Muscle of leg (tissue), 11 donors: ENCODE measurements around the gene SNTA1. TPM values are rescaled to one million over a fixed set of nuclear protein-coding genes. Genes with fewer than 3 reads are reported as not detected.

Experiments
- DNase-seq: peaks from one replicate; pipeline ENCODE4 v3.0.0; 2013
- H3K27ac ChIP-seq: one replicate; pipeline ENCODE4 v1.5.1; 2013; ENCODE audit warnings: mild to moderate bottlenecking, low read length, control low read depth
- H3K27me3 ChIP-seq: one replicate; pipeline ENCODE4 v1.6.1; 2013; ENCODE audit warnings: low read length; ENCODE audit not compliant: control insufficient read depth, insufficient read depth
- H3K36me3 ChIP-seq: one replicate; pipeline ENCODE4 v1.6.1; 2013; ENCODE audit warnings: low read length; ENCODE audit not compliant: control insufficient read depth, insufficient read depth
- H3K4me1 ChIP-seq: one replicate; pipeline ENCODE4 v1.6.1; 2013; ENCODE audit warnings: low read length; ENCODE audit not compliant: control insufficient read depth, insufficient read depth
- H3K4me3 ChIP-seq: one replicate; pipeline ENCODE4 v1.5.1; 2013; ENCODE audit warnings: low read length, control low read depth
- H3K9me3 ChIP-seq: replicated peaks from 2 replicates; pipeline ENCODE4 v1.6.1; 2013; ENCODE audit warnings: low read depth, low read length; ENCODE audit not compliant: control insufficient read depth
- WGBS: methylation state at CpG from one replicate; pipeline ENCODE4 v1.1.5; 2013; ENCODE audit warnings: missing lambda C conversion rate; ENCODE audit not compliant: insufficient coverage; 5-methylcytosine and 5-hydroxymethylcytosine counted together
- polyA plus RNA-seq, 8 donors: library from polyadenylated mRNA; unstranded; fragments of 120-200 nt; gene quantifications; one replicate each; pipeline versions ENCODE4 v1.2.1 to v1.2.3, GENCODE V29; 2013; ENCODE audit warnings: inconsistent platforms in 1 of 8, low replicate concordance in 1 of 8; ENCODE audit not compliant: insufficient read length in 8 of 8, insufficient read depth in 1 of 8
- total RNA-seq: library from RNA; stranded (reverse); fragments of 120-200 nt; gene quantifications from one replicate; pipeline ENCODE4 v1.2.4, GENCODE V29; 2013

Gene SNTA1
- total and polyA plus RNA-seq, 9 donors, result 20.9 to 42.4 (median 31.7) TPM

DNA sequence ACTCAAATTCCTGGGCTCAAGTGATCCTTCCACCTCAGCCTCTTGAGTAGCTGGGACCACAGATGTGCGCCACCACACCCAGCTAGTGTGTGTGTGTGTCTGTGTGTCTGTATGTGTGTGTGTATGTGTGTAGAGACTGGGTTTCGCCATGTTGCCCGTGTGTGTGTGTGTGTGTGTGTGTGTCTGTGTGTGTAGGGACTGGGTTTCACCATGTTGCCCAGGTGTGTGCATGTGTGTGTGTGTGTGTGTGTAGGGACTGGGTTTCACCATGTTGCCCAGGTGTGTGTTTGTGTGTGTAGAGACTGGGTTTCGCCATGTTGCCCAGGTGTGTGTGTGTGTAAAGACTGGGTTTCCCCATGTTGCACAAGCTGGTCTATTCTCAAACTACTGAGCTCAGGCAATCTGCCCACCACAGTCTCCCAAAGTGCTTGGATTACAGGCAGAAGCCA, 70.5 kb downstream of the SNTA1 start:
- Histone ChIP-seq H3K9me3 (peaks cover 2% of the 10 kb centered on the region), H3K4me1 (no peaks in the 10 kb centered on the region), H3K36me3 (peaks cover 58% of the 10 kb centered on the region), H3K27ac (no peak overlapping the region), H3K27me3 (no peaks in the 10 kb centered on the region), H3K4me3 (no peak overlapping the region)
- no peak for DNase-seq
- WGBS, result no CpG with 5 or more reads among the region's 4 CpGs

DNA sequence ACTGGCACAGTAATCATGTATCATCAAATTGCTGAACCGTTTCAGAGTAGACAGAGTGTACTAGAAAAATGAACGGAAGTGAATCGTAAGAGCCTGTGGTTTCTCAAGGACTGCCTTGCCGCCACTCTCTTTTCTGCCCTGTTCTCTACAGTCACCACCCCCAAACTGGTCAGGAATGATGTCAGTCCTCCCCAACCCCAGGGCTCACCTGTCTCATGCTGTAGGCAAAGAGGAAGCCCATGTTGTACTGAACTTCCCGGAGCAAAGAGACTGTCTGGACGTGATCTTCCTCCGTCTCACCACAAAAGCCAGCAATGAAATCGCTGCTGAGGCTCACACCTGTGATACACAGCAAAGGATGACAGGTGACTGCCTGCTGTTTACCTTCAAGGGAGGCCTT, 73.3 kb downstream of the SNTA1 start:
- H3K27me3 ChIP-seq, result no peaks in the 10 kb centered on the region
- DNase-seq, result no peak
- H3K4me3 ChIP-seq, result no peak overlapping the region
- H3K27ac ChIP-seq, result no peak overlapping the region
- H3K36me3 ChIP-seq, result peaks cover 61% of the 10 kb centered on the region
- H3K4me1 ChIP-seq, result no peaks in the 10 kb centered on the region
- no CpG with 5 or more reads among the region's 8 CpGs for WGBS
- no peaks in the 10 kb centered on the region for H3K9me3 ChIP-seq

DNA sequence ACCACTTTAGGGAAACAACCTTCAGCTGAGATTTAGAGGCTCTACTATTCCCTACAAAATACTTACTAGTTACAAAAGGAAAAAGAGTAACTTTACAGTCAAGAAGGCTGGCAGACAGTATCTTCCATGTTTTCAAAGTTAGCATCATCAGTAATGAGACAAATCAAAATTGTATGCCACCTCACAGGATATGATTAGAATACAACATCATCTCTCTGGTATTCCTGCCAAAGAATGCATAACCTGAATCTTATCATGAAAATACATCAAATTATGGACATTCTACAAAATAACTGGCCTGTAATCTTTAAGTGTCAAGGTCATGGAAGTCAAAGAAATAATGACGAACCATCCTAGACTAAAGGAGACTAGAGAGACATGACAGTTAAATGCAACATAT, 80.7 kb downstream of the SNTA1 start:
- Histone ChIP-seq H3K9me3 (no peaks in the 10 kb centered on the region), H3K27ac (no peak overlapping the region), H3K27me3 (no peaks in the 10 kb centered on the region), H3K4me1 (no peaks in the 10 kb centered on the region), H3K36me3 (peaks cover 52% of the 10 kb centered on the region), H3K4me3 (no peak overlapping the region)
- no CpG with 5 or more reads among the region's 1 CpG for whole genome bisulfite sequencing
- no peak for DNase-seq

DNA sequence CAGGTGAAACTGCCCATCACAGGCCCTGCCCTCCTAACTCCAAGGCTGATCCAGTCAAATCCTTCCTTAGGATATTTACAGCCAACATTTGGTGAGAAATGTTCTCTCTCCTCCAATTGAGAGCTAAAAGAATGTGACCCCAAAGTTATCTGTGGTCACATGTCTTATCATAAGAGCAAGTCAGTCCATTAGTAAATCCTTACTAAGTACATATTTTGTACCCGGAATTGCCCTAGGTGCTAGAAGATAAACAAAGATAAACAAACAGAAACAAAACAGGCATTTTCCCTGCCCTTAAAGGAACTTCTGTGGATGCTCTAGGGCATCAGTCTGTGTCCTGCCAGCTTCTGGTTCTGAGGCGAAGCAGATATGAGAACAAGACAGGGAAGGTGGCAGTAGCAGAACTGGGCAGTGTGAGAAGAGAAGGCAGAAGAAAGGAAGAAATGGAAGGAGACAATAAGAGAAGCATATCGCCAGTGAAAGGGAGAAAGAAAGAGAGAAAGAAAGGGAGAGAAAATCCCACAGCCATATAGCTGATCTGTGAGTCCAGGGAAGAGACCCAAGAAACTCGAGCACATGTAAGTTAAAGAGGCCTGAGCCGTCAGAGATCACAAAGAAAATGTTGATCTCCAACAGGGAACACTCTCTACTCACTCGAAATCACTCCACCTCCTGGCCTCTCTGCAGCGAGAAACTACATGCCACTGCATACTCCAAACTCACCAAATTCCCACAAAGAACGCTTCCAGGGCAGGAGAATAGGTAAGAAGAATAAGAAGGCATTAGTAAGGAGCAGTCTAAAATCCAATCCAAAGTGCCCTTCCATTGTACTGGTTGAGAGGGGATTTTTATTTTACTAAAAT, 83.9 kb downstream of the SNTA1 start:
- H3K4me3 ChIP-seq, result no peak overlapping the region
- no peaks in the 10 kb centered on the region for H3K4me1 ChIP-seq
- H3K27me3 ChIP-seq, result no peaks in the 10 kb centered on the region
- 88% methylated on average over 3 of the region's 8 CpGs for WGBS
- H3K36me3 ChIP-seq, result peaks cover 30% of the 10 kb centered on the region
- DNase-seq, result no peak
- no peak overlapping the region for H3K27ac ChIP-seq
- H3K9me3 ChIP-seq, result no peaks in the 10 kb centered on the region

Other genes with a start within 250 kb of the SNTA1 start
- gene BPIFA3, start 226.4 kb downstream of the SNTA1 start, total RNA-seq, result not detected
- not detected for gene BPIFA3, start 226.4 kb downstream of the SNTA1 start, polyA plus RNA-seq
- not detected for gene BPIFA1, start 207.8 kb downstream of the SNTA1 start, total RNA-seq
- not detected for gene BPIFA1, start 207.8 kb downstream of the SNTA1 start, polyA plus RNA-seq
- gene BPIFB1, start 160.5 kb downstream of the SNTA1 start, total RNA-seq, result not detected
- under 1 TPM in 2 of 8 donors, not detected in 6; 0.09 to 0.19 TPM for gene BPIFB1, start 160.5 kb downstream of the SNTA1 start, polyA plus RNA-seq
- 20.3 TPM for gene CDK5RAP1, start 42.2 kb downstream of the SNTA1 start, total RNA-seq
- gene CDK5RAP1, start 42.2 kb downstream of the SNTA1 start, polyA plus RNA-seq, result 10 to 100 TPM; 18.5 to 28.4 (median 19.7) TPM
- 8.5 TPM for gene CBFA2T2, start 46.3 kb upstream of the SNTA1 start, total RNA-seq
- 10 to 100 TPM; 11.3 to 17.8 (median 13.3) TPM for gene CBFA2T2, start 46.3 kb upstream of the SNTA1 start, polyA plus RNA-seq
- 0.04 TPM for gene C20orf144, start 218.6 kb upstream of the SNTA1 start, total RNA-seq
- under 1 TPM; 0.10 to 0.32 (median 0.17) TPM for gene C20orf144, start 218.6 kb upstream of the SNTA1 start, polyA plus RNA-seq
- gene ACTL10, start 223.2 kb upstream of the SNTA1 start, total RNA-seq, result 0.49 TPM
- gene ACTL10, start 223.2 kb upstream of the SNTA1 start, polyA plus RNA-seq, result under 1 TPM; 0.22 to 0.78 (median 0.38) TPM
- gene NECAB3, start 230.7 kb upstream of the SNTA1 start, total RNA-seq, result 27.8 TPM
- 10 to 100 TPM; 23.0 to 31.6 (median 28.5) TPM for gene NECAB3, start 230.7 kb upstream of the SNTA1 start, polyA plus RNA-seq
- gene E2F1, start 242.6 kb upstream of the SNTA1 start, total RNA-seq, result 7.8 TPM
- gene E2F1, start 242.6 kb upstream of the SNTA1 start, polyA plus RNA-seq, result 10 to 100 TPM; 12.2 to 16.7 (median 12.9) TPM